MCF 10A (cell line): Measurements from ENCODE around the gene HOXA6. TPM values are rescaled to one million over a fixed set of nuclear protein-coding genes. Genes with fewer than 3 reads are reported as not detected.

ENCODE experiments used
- Bru-seq: library from RNA; stranded (reverse); fragments of 400-500 nt; gene quantifications from one replicate; lab custom pipeline; 2021; lab: Mats Ljungman, UMichigan
- BruChase-seq, 2 experiments: library from RNA; stranded (reverse); fragments of 400-500 nt; gene quantifications; one replicate each; lab custom pipeline; 2021; lab: Mats Ljungman, UMichigan
- BruUV-seq: library from RNA; stranded (reverse); fragments of 400-500 nt; replicated peaks from 2 replicates; lab custom pipeline; 2021; lab: Mats Ljungman, UMichigan
- CTCF ChIA-PET: fragments of 300-600 bp; sonication (Branson Sonifier 250); formaldehyde crosslinking; extraction: SDS; loops from one replicate; lab custom pipeline; 2021; ENCODE audit warnings: antibody characterized with exemption, inconsistent platforms; lab: Yijun Ruan, JAX
- POLR2A ChIA-PET: fragments of 300-600, 350-650 bp; sonication (Branson Sonifier 250); formaldehyde crosslinking; extraction: SDS; loops from one replicate; lab custom pipeline; 2020; ENCODE audit warnings: antibody characterized with exemption, inconsistent platforms; lab: Yijun Ruan, JAX
- DNase-seq: peaks from one replicate; pipeline ENCODE4 v3.0.0-alpha.2; 2018; ENCODE audit not compliant: unreplicated experiment
- H3K27ac Mint-ChIP-seq: one replicate; pipeline ENCODE4 v1.8.0; 2022; ENCODE audit warnings: mild to moderate bottlenecking, low read depth, mixed read lengths; ENCODE audit not compliant: unreplicated experiment
- H3K27me3 Mint-ChIP-seq: one replicate; pipeline ENCODE4 v1.8.0; 2022; ENCODE audit warnings: mixed read lengths; ENCODE audit not compliant: insufficient read depth, unreplicated experiment
- H3K36me3 Mint-ChIP-seq: one replicate; pipeline ENCODE4 v1.8.0; 2022; ENCODE audit warnings: mild to moderate bottlenecking, moderate library complexity, mixed read lengths; ENCODE audit not compliant: insufficient read depth, unreplicated experiment
- H3K4me1 Mint-ChIP-seq: one replicate; pipeline ENCODE4 v1.8.0; 2022; ENCODE audit warnings: mixed read lengths; ENCODE audit not compliant: insufficient read depth, unreplicated experiment
- H3K4me3 Mint-ChIP-seq: one replicate; pipeline ENCODE4 v1.8.0; 2022; ENCODE audit warnings: mild to moderate bottlenecking, moderate library complexity, mixed read lengths; ENCODE audit not compliant: unreplicated experiment
- H3K9me3 Mint-ChIP-seq: one replicate; pipeline ENCODE4 v1.8.0; 2022; ENCODE audit warnings: mixed read lengths; ENCODE audit not compliant: unreplicated experiment
- intact Hi-C: fragments of 100-400 bp; cut with micrococcal nuclease; formaldehyde crosslinking; loops from 2 replicates; pipeline ENCODE4 v1.14.1; 2022
- long read RNA-seq: library from polyadenylated mRNA; stranded (forward); transcript quantifications from one replicate; pipeline ENCODE4 v2.0.0, GENCODE V29; 2022
- total RNA-seq: library from RNA; stranded (reverse); gene quantifications from 2 replicates; pipeline ENCODE4 v1.2.3, GENCODE V29; 2022
- TF ChIP-seq, protein P1 (sequence below): fragments of 200-600 bp; IDR thresholded peaks from one replicate; pipeline ENCODE4 v1.8.0; 2022; ENCODE audit warnings: antibody characterized with exemption, mild to moderate bottlenecking; ENCODE audit not compliant: unreplicated experiment

HOXA6 gene
- total RNA-seq (0.96 and 2.0 TPM in 2 replicates), Bru-seq, nascent RNA (percentile 33 among the genes with signal in this experiment), BruChase-seq, experiment 1, labeled RNA remaining after a 6-hour chase (percentile 24 among the genes with signal in this experiment), BruChase-seq, experiment 2, labeled RNA remaining after a 2-hour chase (percentile 47 among the genes with signal in this experiment)
- long read RNA-seq, partial matches to known transcripts: 0 of 1 reads
- long read RNA-seq, other reads (novel, unspliced or antisense): 1 of 1 reads

GRCh38 chr7:27147199-27148030 is at the start of gene HOXA6:
HOXA6 (minus strand) TSS chr7:27147774; CDS start chr7:27147749, 25 bp downstream.
- CTCF ChIA-PET: interaction anchor here (0.9 to 5.8 kb wide), 4 partner anchors 14 to 779 kb away, joined by 3 to 57 read pairs (median 4); no protein-coding TSS in a partner anchor
- DNase-seq: no peak
- H3K36me3 Mint-ChIP-seq: peaks cover 10% of the 10 kb centered on the region
- POLR2A ChIA-PET: interaction anchor here (0.5 to 5.2 kb wide), 10 partner anchors 15 to 958 kb away, joined by 3 to 65 read pairs (median 6); partner anchors contain the start of gene HOXA9
- H3K4me1 Mint-ChIP-seq: peaks cover 10% of the 10 kb centered on the region
- BruUV-seq: no TSS peak
- H3K9me3 Mint-ChIP-seq: no peaks in the 10 kb centered on the region
- peak within 1 kb of the TSS; percentile 79 for H3K4me3 Mint-ChIP-seq
- intact Hi-C loops: no loop called here
- no peaks in the 10 kb centered on the region for H3K27me3 Mint-ChIP-seq
- peak within 1 kb of the TSS; percentile 91 for H3K27ac Mint-ChIP-seq
- TF ChIP-seq, protein P1, sequence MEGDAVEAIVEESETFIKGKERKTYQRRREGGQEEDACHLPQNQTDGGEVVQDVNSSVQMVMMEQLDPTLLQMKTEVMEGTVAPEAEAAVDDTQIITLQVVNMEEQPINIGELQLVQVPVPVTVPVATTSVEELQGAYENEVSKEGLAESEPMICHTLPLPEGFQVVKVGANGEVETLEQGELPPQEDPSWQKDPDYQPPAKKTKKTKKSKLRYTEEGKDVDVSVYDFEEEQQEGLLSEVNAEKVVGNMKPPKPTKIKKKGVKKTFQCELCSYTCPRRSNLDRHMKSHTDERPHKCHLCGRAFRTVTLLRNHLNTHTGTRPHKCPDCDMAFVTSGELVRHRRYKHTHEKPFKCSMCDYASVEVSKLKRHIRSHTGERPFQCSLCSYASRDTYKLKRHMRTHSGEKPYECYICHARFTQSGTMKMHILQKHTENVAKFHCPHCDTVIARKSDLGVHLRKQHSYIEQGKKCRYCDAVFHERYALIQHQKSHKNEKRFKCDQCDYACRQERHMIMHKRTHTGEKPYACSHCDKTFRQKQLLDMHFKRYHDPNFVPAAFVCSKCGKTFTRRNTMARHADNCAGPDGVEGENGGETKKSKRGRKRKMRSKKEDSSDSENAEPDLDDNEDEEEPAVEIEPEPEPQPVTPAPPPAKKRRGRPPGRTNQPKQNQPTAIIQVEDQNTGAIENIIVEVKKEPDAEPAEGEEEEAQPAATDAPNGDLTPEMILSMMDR: no peak

- CTCF ChIA-PET: interaction anchor here (0.6 to 2.8 kb wide), 42 partner anchors 9 to 1187 kb away, joined by 3 to 39 read pairs (median 4); partner anchors contain the start of gene HOXA11
- BruUV-seq: no TSS peak
- Mint-ChIP-seq H3K4me1 (no peaks in the 10 kb centered on the region), H3K9me3 (no peaks in the 10 kb centered on the region), H3K4me3 (no peak overlapping the region), H3K27me3 (peaks cover 55% of the 10 kb centered on the region), H3K27ac (no peak overlapping the region), H3K36me3 (no peaks in the 10 kb centered on the region)
- intact Hi-C loops: loop anchor here (1.0 to 10.0 kb wide), 7 partner anchors 380 to 1728 kb away; no protein-coding TSS in a partner anchor
- POLR2A ChIA-PET: interaction anchor here (0.7 to 1.7 kb wide), 4 partner anchors 545 to 898 kb away, joined by 3 to 6 read pairs (median 4); no protein-coding TSS in a partner anchor
- TF ChIP-seq, protein P1: peak; percentile 83
- DNase-seq: peak; percentile 74
Measured at GRCh38 chr7:27196287-27196767, 48.8 kb upstream of the HOXA6 start.

- Mint-ChIP-seq H3K4me3 (no peak overlapping the region), H3K9me3 (no peaks in the 10 kb centered on the region), H3K36me3 (no peaks in the 10 kb centered on the region), H3K27me3 (peaks cover 40% of the 10 kb centered on the region), H3K4me1 (no peaks in the 10 kb centered on the region), H3K27ac (no peak overlapping the region)
- CTCF ChIA-PET: interaction anchor here (0.5 to 2.8 kb wide), 28 partner anchors 8 to 975 kb away, joined by 3 to 39 read pairs (median 6); partner anchors contain the start of gene HOXA11
- BruUV-seq: no TSS peak
- no peak for DNase-seq
- TF ChIP-seq, protein P1: no peak
- intact Hi-C loops: loop anchor here (5.0 to 10.0 kb wide), 2 partner anchors 882 to 1730 kb away; no protein-coding TSS in a partner anchor
- POLR2A ChIA-PET: interaction anchor here (0.6 to 1.7 kb wide), 6 partner anchors 13 to 826 kb away, joined by 3 to 6 read pairs (median 4); no protein-coding TSS in a partner anchor
Measured at GRCh38 chr7:27194686-27195379, 47.3 kb upstream of the HOXA6 start.
